ENCODE measurements around the gene CELF3. TPM values are rescaled to one million over a fixed set of nuclear protein-coding genes. Genes with fewer than 3 reads are reported as not detected.

CELF3 gene
- total RNA-seq, 1 donor from 2014 or later: not detected

DNA sequence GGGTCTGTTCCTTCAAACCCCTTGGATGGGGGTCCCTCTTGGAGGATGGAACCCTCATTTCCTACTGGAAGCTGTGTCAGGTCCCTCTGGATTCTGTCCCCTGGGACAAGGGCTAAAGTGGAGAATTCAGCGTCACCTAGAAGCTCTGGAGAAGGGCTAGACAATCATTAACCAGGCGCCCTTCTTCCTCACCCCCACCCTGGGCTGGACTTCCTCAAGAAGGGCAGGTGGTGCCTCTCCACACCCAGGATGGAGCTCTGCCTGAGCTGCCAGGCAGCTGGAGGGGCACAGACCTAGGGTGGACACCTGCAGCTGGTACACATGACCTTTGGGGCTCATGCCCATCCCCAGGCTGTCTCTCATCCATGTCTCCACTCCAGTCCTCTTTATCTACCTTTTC lies 3.6 kb downstream of the CELF3 start:
- no peak for TF ChIP-seq CTCF (IDR thresholded peaks at IDR 0.05; ENCODE audit: insufficient read depth, low read length, poor library complexity, severe bottlenecking)
- no peak for DNase-seq (ENCODE audit: low read depth)
- no peaks in the 10 kb centered on the region for H3K36me3 ChIP-seq (ENCODE audit: control insufficient read depth, insufficient read depth, low read length)
- no peak overlapping the region for H3K4me3 ChIP-seq (ENCODE audit: low read depth, low read length)
- peaks cover 48% of the 10 kb centered on the region for H3K27me3 ChIP-seq (ENCODE audit: control insufficient read depth, insufficient read depth, low read length)

GRCh38 chr1:151711951-151712350 lies 4.7 kb downstream of the CELF3 start:
- H3K27me3 ChIP-seq (ENCODE audit: control insufficient read depth, insufficient read depth, low read length): peaks cover 37% of the 10 kb centered on the region
- no peaks in the 10 kb centered on the region for H3K36me3 ChIP-seq (ENCODE audit: control insufficient read depth, insufficient read depth, low read length)
- no peak for DNase-seq (ENCODE audit: low read depth)
- TF ChIP-seq CTCF (IDR thresholded peaks at IDR 0.05; ENCODE audit: insufficient read depth, low read length, poor library complexity, severe bottlenecking): no peak
- no peak overlapping the region for H3K4me3 ChIP-seq (ENCODE audit: low read depth, low read length)

- Histone ChIP-seq H3K27me3 (ENCODE audit: control insufficient read depth, insufficient read depth, low read length) (peaks cover 30% of the 10 kb centered on the region), H3K4me3 (ENCODE audit: low read depth, low read length) (no peak overlapping the region), H3K36me3 (ENCODE audit: control insufficient read depth, insufficient read depth, low read length) (no peaks in the 10 kb centered on the region)
- TF ChIP-seq CTCF (IDR thresholded peaks at IDR 0.05; ENCODE audit: insufficient read depth, low read length, poor library complexity, severe bottlenecking): no peak
- no peak for DNase-seq (ENCODE audit: low read depth)
These were observed 5.4 kb downstream of the CELF3 start for GRCh38 chr1:151711044-151711800.

GRCh38 chr1:151710187-151710840 lies 6.3 kb downstream of the CELF3 start:
- no peak overlapping the region for H3K4me3 ChIP-seq (ENCODE audit: low read depth, low read length)
- no peak for TF ChIP-seq CTCF (IDR thresholded peaks at IDR 0.05; ENCODE audit: insufficient read depth, low read length, poor library complexity, severe bottlenecking)
- no peak for DNase-seq (ENCODE audit: low read depth)
- H3K27me3 ChIP-seq (ENCODE audit: control insufficient read depth, insufficient read depth, low read length): peaks cover 21% of the 10 kb centered on the region
- no peaks in the 10 kb centered on the region for H3K36me3 ChIP-seq (ENCODE audit: control insufficient read depth, insufficient read depth, low read length)

GRCh38 chr1:151708891-151709290 lies 7.7 kb downstream of the CELF3 start:
- TF ChIP-seq CTCF (IDR thresholded peaks at IDR 0.05; ENCODE audit: insufficient read depth, low read length, poor library complexity, severe bottlenecking): no peak
- Histone ChIP-seq H3K4me3 (ENCODE audit: low read depth, low read length) (no peak overlapping the region), H3K36me3 (ENCODE audit: control insufficient read depth, insufficient read depth, low read length) (no peaks in the 10 kb centered on the region), H3K27me3 (ENCODE audit: control insufficient read depth, insufficient read depth, low read length) (peaks cover 7% of the 10 kb centered on the region)
- DNase-seq (ENCODE audit: low read depth): no peak

Data from kidney epithelial cell (primary cell).